PC-9 (cell line): Measurements from ENCODE around the gene RAD1. TPM values are rescaled to one million over a fixed set of nuclear protein-coding genes. Genes with fewer than 3 reads are reported as not detected.

Source experiments
- BruUV-seq: library from RNA; stranded (reverse); fragments of 400-500 nt; replicated peaks from 2 replicates; lab custom pipeline; 2021; lab: Mats Ljungman, UMichigan
- CTCF ChIA-PET: fragments of 300-600 bp; sonication (Branson Sonifier 250); formaldehyde crosslinking; loops from one replicate; lab custom pipeline; 2022; ENCODE audit warnings: antibody characterized with exemption; lab: Charles Lee
- POLR2A ChIA-PET: fragments of 300-600 bp; sonication (Branson Sonifier 250); formaldehyde crosslinking; loops from one replicate; lab custom pipeline; 2022; ENCODE audit warnings: antibody characterized with exemption; ENCODE audit not compliant: unreplicated experiment; lab: Charles Lee
- DNase-seq, 2 experiments: peaks; one replicate each; pipeline versions ENCODE4 v3.0.0 to v3.0.0-alpha.2; 2015 to 2022; ENCODE audit warnings: mixed read lengths in 1 of 2
- H2AFZ ChIP-seq: fragments of 200-600 bp; sonication (generic); 2 replicates; pipeline ENCODE4 v1.8.1; 2017; ENCODE audit warnings: antibody characterized with exemption
- H3F3A ChIP-seq: fragments of 200-600 bp; sonication (generic); 2 replicates; pipeline ENCODE4 v1.8.1; 2017; ENCODE audit warnings: antibody characterized with exemption, mild to moderate bottlenecking, low read depth; ENCODE audit not compliant: insufficient read depth
- H3K27ac ChIP-seq: fragments of 200-600 bp; sonication (generic); 2 replicates; pipeline ENCODE4 v1.6.1; 2016; ENCODE audit warnings: mixed run types
- H3K27me3 ChIP-seq: fragments of 200-600 bp; sonication (generic); 2 replicates; pipeline ENCODE4 v1.6.1; 2016; ENCODE audit warnings: low read depth, mixed run types; ENCODE audit not compliant: insufficient read depth
- H3K36me3 ChIP-seq: fragments of 200-600 bp; sonication (generic); 2 replicates; pipeline ENCODE4 v1.6.1; 2016; ENCODE audit warnings: low read depth, mixed run types
- H3K4me1 ChIP-seq: fragments of 200-600 bp; sonication (generic); replicated peaks from 2 replicates; pipeline ENCODE4 v1.6.1; 2016; ENCODE audit warnings: mixed run types; ENCODE audit not compliant: insufficient read depth
- H3K4me2 ChIP-seq: fragments of 200-600 bp; sonication (generic); 2 replicates; pipeline ENCODE4 v1.6.1; 2017; ENCODE audit warnings: mixed run types
- H3K4me3 ChIP-seq: fragments of 200-600 bp; sonication (generic); 2 replicates; pipeline ENCODE4 v1.6.1; 2016; ENCODE audit warnings: mixed run types
- H3K79me2 ChIP-seq: fragments of 200-600 bp; sonication (generic); 2 replicates; pipeline ENCODE4 v1.6.1; 2017; ENCODE audit warnings: low read depth, mixed run types
- H3K9me2 ChIP-seq: fragments of 200-600 bp; sonication (generic); 2 replicates; pipeline ENCODE4 v1.8.1; 2017; ENCODE audit warnings: mild to moderate bottlenecking; ENCODE audit not compliant: insufficient read depth
- H3K9me3 ChIP-seq: fragments of 200-600 bp; sonication (generic); 2 replicates; pipeline ENCODE4 v1.8.1; 2016; ENCODE audit warnings: low read depth; ENCODE audit not compliant: insufficient read depth
- H4K20me1 ChIP-seq: fragments of 200-600 bp; sonication (generic); 2 replicates; pipeline ENCODE4 v1.8.1; 2017; ENCODE audit not compliant: insufficient read depth
- EZH2 ChIP-seq: fragments of 200-600 bp; sonication (generic); IDR thresholded peaks from 2 replicates; pipeline ENCODE4 v1.8.0; 2017; ENCODE audit warnings: antibody characterized with exemption, low read depth
- intact Hi-C: fragments of 100-400 bp; cut with micrococcal nuclease; formaldehyde crosslinking; loops from one replicate; pipeline ENCODE4 v1.10.0; 2022; ENCODE audit not compliant: unreplicated experiment
- total RNA-seq: library from RNA; stranded (reverse); gene quantifications from 2 replicates; pipeline ENCODE4 v1.2.3, GENCODE V29; 2021
- TF ChIP-seq, protein P1 (sequence below): fragments of 200-600 bp; sonication (generic); conservative IDR thresholded peaks from 2 replicates; pipeline ENCODE4 v1.6.1; 2017; ENCODE audit warnings: mixed run types, antibody characterized with exemption, mild to moderate bottlenecking, moderate library complexity

The RAD1 gene
- total RNA-seq, 1 experiment from 2014 or later, result 63.0 TPM

- Histone ChIP-seq H3K79me2 (no peaks in the 10 kb centered on the region), H3F3A (no peaks in the 10 kb centered on the region), H2AFZ (no peak overlapping the region), H3K36me3 (no peaks in the 10 kb centered on the region), H3K4me3 (no peak overlapping the region), H3K27me3 (no peaks in the 10 kb centered on the region), H3K9me3 (no peaks in the 10 kb centered on the region), H3K9me2 (no peaks in the 10 kb centered on the region; the same call in 1 of the 2 replicates), H4K20me1 (no peaks in the 10 kb centered on the region), H3K4me2 (no peak overlapping the region), H3K27ac (no peak overlapping the region), H3K4me1 (no peaks in the 10 kb centered on the region)
- ChIA-PET POLR2A (no interaction called here), CTCF (no interaction called here)
- TF ChIP-seq EZH2, result no peak
- TF ChIP-seq, protein P1, sequence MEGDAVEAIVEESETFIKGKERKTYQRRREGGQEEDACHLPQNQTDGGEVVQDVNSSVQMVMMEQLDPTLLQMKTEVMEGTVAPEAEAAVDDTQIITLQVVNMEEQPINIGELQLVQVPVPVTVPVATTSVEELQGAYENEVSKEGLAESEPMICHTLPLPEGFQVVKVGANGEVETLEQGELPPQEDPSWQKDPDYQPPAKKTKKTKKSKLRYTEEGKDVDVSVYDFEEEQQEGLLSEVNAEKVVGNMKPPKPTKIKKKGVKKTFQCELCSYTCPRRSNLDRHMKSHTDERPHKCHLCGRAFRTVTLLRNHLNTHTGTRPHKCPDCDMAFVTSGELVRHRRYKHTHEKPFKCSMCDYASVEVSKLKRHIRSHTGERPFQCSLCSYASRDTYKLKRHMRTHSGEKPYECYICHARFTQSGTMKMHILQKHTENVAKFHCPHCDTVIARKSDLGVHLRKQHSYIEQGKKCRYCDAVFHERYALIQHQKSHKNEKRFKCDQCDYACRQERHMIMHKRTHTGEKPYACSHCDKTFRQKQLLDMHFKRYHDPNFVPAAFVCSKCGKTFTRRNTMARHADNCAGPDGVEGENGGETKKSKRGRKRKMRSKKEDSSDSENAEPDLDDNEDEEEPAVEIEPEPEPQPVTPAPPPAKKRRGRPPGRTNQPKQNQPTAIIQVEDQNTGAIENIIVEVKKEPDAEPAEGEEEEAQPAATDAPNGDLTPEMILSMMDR, result no peak
- DNase-seq, result no peak
- intact Hi-C loops, result no loop called here
- no TSS peak for BruUV-seq
These were observed 34.1 kb downstream of the RAD1 start for GRCh38 chr5:34881246-34881645.

DNA sequence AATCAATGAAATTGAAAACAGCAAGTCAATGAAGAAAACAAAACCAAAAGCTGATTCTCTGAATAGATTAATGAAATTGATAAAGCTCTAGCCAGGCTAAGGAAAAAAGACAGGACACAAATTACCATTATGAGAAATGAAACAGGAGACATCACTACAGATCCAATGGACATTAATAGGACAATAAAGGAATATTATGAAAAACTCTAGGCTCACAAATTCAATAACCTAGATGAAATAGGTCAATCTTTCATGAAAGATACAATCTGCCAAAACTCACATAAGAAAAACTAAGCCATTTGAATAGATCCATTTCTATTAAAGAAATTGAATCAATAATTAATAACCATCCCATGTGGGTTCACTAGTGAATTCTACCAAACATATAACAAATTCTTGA is 39.0 kb downstream of the RAD1 start:
- CTCF ChIA-PET, result no interaction called here
- intact Hi-C loops, result no loop called here

DNA sequence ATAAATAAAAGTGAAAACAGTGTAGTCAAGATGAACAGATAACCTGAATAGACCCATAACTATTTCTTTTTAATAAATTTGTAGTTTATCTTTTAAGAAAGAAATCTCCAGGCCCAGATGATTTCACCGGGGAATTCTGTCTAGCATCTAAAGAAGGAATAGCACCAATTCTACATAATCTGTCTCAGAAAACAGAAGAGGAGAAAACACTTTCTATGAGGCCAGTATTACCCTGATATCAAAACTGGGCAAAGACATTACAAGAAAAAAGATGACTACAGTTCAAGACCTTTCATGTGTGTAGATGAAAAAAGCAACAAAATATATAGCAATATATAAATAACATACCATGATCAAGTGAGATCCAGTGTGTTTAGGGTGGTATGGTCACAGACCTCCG is 44.9 kb downstream of the RAD1 start:
- H3K4me3 ChIP-seq, result no peak overlapping the region
- no peaks in the 10 kb centered on the region for H3K36me3 ChIP-seq
- intact Hi-C loops, result no loop called here
- H3F3A ChIP-seq, result no peaks in the 10 kb centered on the region
- H3K4me1 ChIP-seq, result 0 out of 2 replicates have a peak, but pooled peaks cover 6% of the 10 kb centered on the region
- no peak overlapping the region for H3K27ac ChIP-seq
- POLR2A ChIA-PET, result interaction anchor here (0.6 kb wide), 1 partner anchor 56 kb away, joined by 20 read pairs; no protein-coding TSS in a partner anchor
- no peaks in the 10 kb centered on the region for H3K27me3 ChIP-seq
- no peak overlapping the region for H3K4me2 ChIP-seq
- DNase-seq, result no peak
- CTCF ChIA-PET, result no interaction called here
- no peak overlapping the region for H2AFZ ChIP-seq
- H3K79me2 ChIP-seq, result no peaks in the 10 kb centered on the region
- no TSS peak for BruUV-seq
- no peak for TF ChIP-seq EZH2
- TF ChIP-seq, protein P1, result no peak
- H4K20me1 ChIP-seq, result no peaks in the 10 kb centered on the region
- no peaks in the 10 kb centered on the region for H3K9me2 ChIP-seq
- no peaks in the 10 kb centered on the region for H3K9me3 ChIP-seq

More for the DNA sequence above, 39.0 kb downstream of the RAD1 start:
- no peak overlapping the region for H3K4me3 ChIP-seq
- POLR2A ChIA-PET, result no interaction called here
- H3K27me3 ChIP-seq, result no peaks in the 10 kb centered on the region
- no peak overlapping the region for H3K4me2 ChIP-seq
- H3K27ac ChIP-seq, result no peak overlapping the region
- H3K79me2 ChIP-seq, result no peaks in the 10 kb centered on the region
- DNase-seq, result no peak
- H2AFZ ChIP-seq, result no peak overlapping the region
- no peaks in the 10 kb centered on the region for H3K9me2 ChIP-seq
- H3K4me1 ChIP-seq, result no peaks in the 10 kb centered on the region
- no peaks in the 10 kb centered on the region for H3K36me3 ChIP-seq
- no peak for TF ChIP-seq EZH2
- TF ChIP-seq, protein P1, result no peak
- BruUV-seq, result no TSS peak
- no peaks in the 10 kb centered on the region for H3F3A ChIP-seq
- no peaks in the 10 kb centered on the region for H4K20me1 ChIP-seq
- H3K9me3 ChIP-seq, result no peaks in the 10 kb centered on the region
